ENCODE measurements around the gene SIGLEC5.

SIGLEC5 gene

GRCh38 chr19:51626675-51627074 is 3.5 kb downstream of the SIGLEC5 start:
- no peak for DNase-seq

- no peak for DNase-seq
Measured at GRCh38 chr19:51621178-51621577, 9.0 kb downstream of the SIGLEC5 start.

- DNase-seq = no peak
Measured at GRCh38 chr19:51615991-51616390, 14.2 kb downstream of the SIGLEC5 start.

GRCh38 chr19:51614789-51615188 is 15.4 kb downstream of the SIGLEC5 start:
- no peak for DNase-seq

- DNase-seq = no peak
Measured at GRCh38 chr19:51610576-51610975, 19.6 kb downstream of the SIGLEC5 start.

GRCh38 chr19:51607920-51608562 is 22.2 kb downstream of the SIGLEC5 start:
- DNase-seq = peak; percentile 71

- no peak for DNase-seq
Measured at GRCh38 chr19:51607077-51607476, 23.1 kb downstream of the SIGLEC5 start.

GRCh38 chr19:51602189-51602854 is 27.9 kb downstream of the SIGLEC5 start:
- DNase-seq = no peak

GRCh38 chr19:51600940-51601580 is 29.1 kb downstream of the SIGLEC5 start:
- no peak for DNase-seq

- no peak for DNase-seq
Measured at GRCh38 chr19:51599084-51599483, 31.1 kb downstream of the SIGLEC5 start.

- no peak for DNase-seq
Measured at GRCh38 chr19:51598159-51598915, 31.9 kb downstream of the SIGLEC5 start.

- DNase-seq = no peak
Measured at GRCh38 chr19:51595190-51596175, 34.7 kb downstream of the SIGLEC5 start.

- no peak for DNase-seq
Measured at GRCh38 chr19:51594774-51595109, 35.5 kb downstream of the SIGLEC5 start.

- peak; percentile 97 for DNase-seq
Measured at GRCh38 chr19:51593969-51594773, 36.0 kb downstream of the SIGLEC5 start.

- no peak for DNase-seq
Measured at GRCh38 chr19:51593138-51593890, 36.9 kb downstream of the SIGLEC5 start.

GRCh38 chr19:51592521-51592920 is 37.7 kb downstream of the SIGLEC5 start:
- DNase-seq = no peak

GRCh38 chr19:51590441-51590840 is 39.8 kb downstream of the SIGLEC5 start:
- DNase-seq = no peak

GRCh38 chr19:51589511-51589910 is 40.7 kb downstream of the SIGLEC5 start:
- no peak for DNase-seq

- DNase-seq = no peak
Measured at GRCh38 chr19:51587264-51588191, 42.7 kb downstream of the SIGLEC5 start.

GRCh38 chr19:51586799-51587198 is 43.4 kb downstream of the SIGLEC5 start:
- no peak for DNase-seq

Measured in fibroblast of skin of right biceps (primary cell).